ENCODE results near the gene MCTP1.

MCTP1 gene

GRCh38 chr5:94911276-94911675, 373.6 kb downstream of the MCTP1 start:
- no peak for DNase-seq

GRCh38 chr5:94910721-94911120, 374.2 kb downstream of the MCTP1 start:
- DNase-seq: no peak

- peak; percentile 10 for DNase-seq
Observed at GRCh38 chr5:94908889-94909480, 375.9 kb downstream of the MCTP1 start.

- DNase-seq: no peak
Observed at GRCh38 chr5:94906750-94907149, 378.1 kb downstream of the MCTP1 start.

- no peak for DNase-seq
Observed at GRCh38 chr5:94903726-94904125, 381.2 kb downstream of the MCTP1 start.

GRCh38 chr5:94901191-94901979, 383.5 kb downstream of the MCTP1 start:
- no peak for DNase-seq

GRCh38 chr5:94900006-94900505, 384.8 kb downstream of the MCTP1 start:
- no peak for DNase-seq

GRCh38 chr5:94893412-94894135, 391.3 kb downstream of the MCTP1 start:
- no peak for DNase-seq

GRCh38 chr5:94891972-94892371, 392.9 kb downstream of the MCTP1 start:
- no peak for DNase-seq

- no peak for DNase-seq
Observed at GRCh38 chr5:94891565-94891964, 393.3 kb downstream of the MCTP1 start.

- DNase-seq: no peak
Observed at GRCh38 chr5:94890907-94891306, 394.0 kb downstream of the MCTP1 start.

- no peak for DNase-seq
Observed at GRCh38 chr5:94888674-94889073, 396.2 kb downstream of the MCTP1 start.

- no peak for DNase-seq
Observed at GRCh38 chr5:94885931-94886330, 399.0 kb downstream of the MCTP1 start.

GRCh38 chr5:94884311-94884710, 400.6 kb downstream of the MCTP1 start:
- DNase-seq: no peak

GRCh38 chr5:94872526-94872925, 412.4 kb downstream of the MCTP1 start:
- DNase-seq: no peak

- DNase-seq: no peak
Observed at GRCh38 chr5:94870511-94871183, 414.2 kb downstream of the MCTP1 start.

- DNase-seq: no peak
Observed at GRCh38 chr5:94869921-94870320, 415.0 kb downstream of the MCTP1 start.

GRCh38 chr5:94863951-94864350, 420.9 kb downstream of the MCTP1 start:
- DNase-seq: no peak

GRCh38 chr5:94857111-94857510, 427.8 kb downstream of the MCTP1 start:
- no peak for DNase-seq

- DNase-seq: no peak
Observed at GRCh38 chr5:94856257-94856800, 428.6 kb downstream of the MCTP1 start.

- no peak for DNase-seq
Observed at GRCh38 chr5:94855543-94855942, 429.4 kb downstream of the MCTP1 start.

- no peak for DNase-seq
Observed at GRCh38 chr5:94853120-94853519, 431.8 kb downstream of the MCTP1 start.

- DNase-seq: no peak
Observed at GRCh38 chr5:94850960-94851359, 433.9 kb downstream of the MCTP1 start.
